Spleen (tissue), 11 donors: ENCODE results near the gene RIMBP2. TPM values are rescaled to one million over a fixed set of nuclear protein-coding genes. Genes with fewer than 3 reads are reported as not detected.
"Not testable (repeated sequence)": the region's sequence is repeated elsewhere in the genome, so short reads cannot be mapped to it uniquely, and the experiment has no call there.

Source experiments
- DNase-seq: peaks from one replicate; pipeline ENCODE4 v3.0.0-alpha.2; 2020
- H3K27ac ChIP-seq, 8 donors: fragments of 200-600 bp; sonication (generic) in 7 of 8; 1 replicate in 4 of 8; 2 replicates in 4 of 8; pipeline versions ENCODE4 v1.5.0 to v1.8.0; 2016 to 2021; ENCODE audit warnings: inconsistent platforms in 4 of 8, mild to moderate bottlenecking in 4 of 8, moderate library complexity in 1 of 8
- H3K27me3 ChIP-seq, 7 donors: fragments of 200-600 bp; sonication (generic) in 6 of 7; replicated peaks in 1 of 7; 1 replicate in 4 of 7; 2 replicates in 3 of 7; pipeline versions ENCODE4 v1.5.0 to v1.8.0; 2016 to 2021; ENCODE audit warnings: inconsistent platforms in 3 of 7, mild to moderate bottlenecking in 1 of 7
- H3K36me3 ChIP-seq, 6 donors: fragments of 200-600 bp; sonication (generic) in 5 of 6; 1 replicate in 4 of 6; 2 replicates in 2 of 6; pipeline versions ENCODE4 v1.5.0 to v1.8.0; 2016 to 2021; ENCODE audit warnings: inconsistent platforms in 2 of 6
- H3K4me1 ChIP-seq, 6 donors: fragments of 200-600 bp; sonication (generic) in 5 of 6; 1 replicate in 3 of 6; 2 replicates in 3 of 6; pipeline versions ENCODE4 v1.5.0 to v1.8.0; 2016 to 2021; ENCODE audit warnings: inconsistent platforms in 3 of 6
- H3K4me3 ChIP-seq, 8 donors: fragments of 200-600 bp; sonication (generic) in 7 of 8; 1 replicate in 4 of 8; 2 replicates in 4 of 8; pipeline versions ENCODE4 v1.5.0 to v1.8.0; 2016 to 2021; ENCODE audit warnings: inconsistent platforms in 4 of 8, mild to moderate bottlenecking in 4 of 8, moderate library complexity in 2 of 8
- H3K9me3 ChIP-seq, 8 donors: fragments of 200-600 bp; sonication (generic) in 7 of 8; 1 replicate in 4 of 8; 2 replicates in 4 of 8; pipeline versions ENCODE4 v1.5.0 to v1.8.0; 2016 to 2021; ENCODE audit warnings: inconsistent platforms in 4 of 8
- POLR2A ChIP-seq, 3 donors: fragments of 450-650 bp; IDR thresholded peaks; one replicate each; pipeline ENCODE4 v1.5.1; 2017; ENCODE audit warnings: antibody characterized with exemption in 3 of 3, mild to moderate bottlenecking in 1 of 3
- POLR2AphosphoS5 ChIP-seq, 3 donors: sonication (generic); formaldehyde crosslinking; IDR thresholded peaks; one replicate each; pipeline ENCODE4 v1.5.1; 2017; ENCODE audit warnings: antibody characterized with exemption in 3 of 3
- WGBS, 5 donors: extraction: QIAGEN DNeasy Blood & Tissue Kit in 3 of 5; methylation state at CpG; one replicate each; pipeline versions ENCODE4 v1.1.5 to v1.1.7; 2013 to 2018; 5-methylcytosine and 5-hydroxymethylcytosine counted together
- intact Hi-C: fragments of 100-400 bp; cut with DNase I; formaldehyde crosslinking; loops from one replicate; pipeline ENCODE4 v1.15.0; 2023; ENCODE audit warnings: low total_unique reads
- polyA plus RNA-seq, 3 donors: library from polyadenylated mRNA; stranded (reverse); fragments of 200-250 nt; gene quantifications; one replicate each; pipeline ENCODE4 v1.2.1, GENCODE V29; 2013
- total RNA-seq, 7 donors: library from RNA; depleted of rRNA in 3 of 7; stranded (reverse); fragments of >200 nt in 3 of 7; fragmentation: NEBNext Ultra II Directional in 4 of 7; extraction: Animal tissue kit (Norgen Biotek cat#: 25700) in 4 of 7; gene quantifications; one replicate each; pipeline versions ENCODE4 v1.1.0 to v1.2.1, GENCODE V29; 2016 to 2021
- TF ChIP-seq, protein P1 (sequence below), 11 experiments: fragments of 200-600 bp in 7 of 11; fragments of 450-650 bp in 4 of 11; sonication (generic) in 4 of 11; IDR thresholded peaks in 8 of 11; conservative IDR thresholded peaks in 3 of 11; 1 replicate in 7 of 11; 2 replicates in 4 of 11; pipeline versions ENCODE4 v1.4.0 to v1.8.0; 2016 to 2021; ENCODE audit warnings: antibody characterized with exemption in 11 of 11, inconsistent platforms in 4 of 11, mild to moderate bottlenecking in 1 of 11
- donor health status: healthy with polysubstance abuse.
- donor health status: DM: no; HTN: no; CAD: no; lungs with moderate emphysema.
- donor health status: DM: no; HTN: no; CAD: no.
- donor health status: Bipolar disorder and iron deficiency.
- donor health status: healthy.
- donor health status: DM: no; HTN: no; CAD: no.
- donor health status: DM: yes; HTN: yes; CAD: no.

RIMBP2 gene
- total and polyA plus RNA-seq, 10 donors, result 0.05 to 5.2 (median 0.95) TPM

DNA sequence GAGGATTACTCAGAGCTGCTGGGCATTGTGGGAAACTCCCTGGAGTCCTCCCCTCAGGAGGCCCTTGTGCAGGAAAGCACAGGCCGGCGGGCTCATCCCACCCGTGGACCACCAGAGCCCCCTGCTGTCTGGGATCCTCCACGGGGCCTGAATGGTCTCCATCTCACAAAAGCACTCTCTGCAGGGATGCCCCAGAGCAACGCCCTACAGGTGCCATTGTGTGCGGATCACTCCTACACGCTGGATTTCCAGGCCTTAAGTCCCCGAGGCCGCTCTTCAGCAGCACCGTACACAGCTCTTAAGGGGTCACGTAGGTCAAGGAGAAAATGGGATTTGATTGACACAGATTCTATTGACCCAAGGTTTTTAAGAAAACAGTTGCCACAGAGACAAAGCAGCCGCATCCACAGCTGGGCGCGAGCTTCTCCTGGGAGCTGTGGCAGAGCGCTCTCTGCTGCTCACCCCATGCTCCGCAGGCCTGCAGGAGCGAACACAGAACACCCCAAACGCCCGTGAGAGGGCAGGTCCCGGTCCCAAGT lies 36.7 kb upstream of the RIMBP2 start:
- Histone ChIP-seq H3K27me3 (peaks cover 0 to 20% (median 0%) of the 10 kb centered on the region in 7 donors), H3K27ac (no peak overlapping the region), H3K9me3 (peaks cover 4 to 15% (median 12%) of the 10 kb centered on the region in 8 donors), H3K4me3 (no peak overlapping the region), H3K4me1 (peaks cover 0 to 7% (median 1%) of the 10 kb centered on the region in 6 donors), H3K36me3 (no peaks in the 10 kb centered on the region)
- TF ChIP-seq POLR2A (IDR thresholded peaks at IDR 0.05), result no peak
- no peak for TF ChIP-seq POLR2AphosphoS5 (IDR thresholded peaks at IDR 0.05)
- TF ChIP-seq, protein P1, sequence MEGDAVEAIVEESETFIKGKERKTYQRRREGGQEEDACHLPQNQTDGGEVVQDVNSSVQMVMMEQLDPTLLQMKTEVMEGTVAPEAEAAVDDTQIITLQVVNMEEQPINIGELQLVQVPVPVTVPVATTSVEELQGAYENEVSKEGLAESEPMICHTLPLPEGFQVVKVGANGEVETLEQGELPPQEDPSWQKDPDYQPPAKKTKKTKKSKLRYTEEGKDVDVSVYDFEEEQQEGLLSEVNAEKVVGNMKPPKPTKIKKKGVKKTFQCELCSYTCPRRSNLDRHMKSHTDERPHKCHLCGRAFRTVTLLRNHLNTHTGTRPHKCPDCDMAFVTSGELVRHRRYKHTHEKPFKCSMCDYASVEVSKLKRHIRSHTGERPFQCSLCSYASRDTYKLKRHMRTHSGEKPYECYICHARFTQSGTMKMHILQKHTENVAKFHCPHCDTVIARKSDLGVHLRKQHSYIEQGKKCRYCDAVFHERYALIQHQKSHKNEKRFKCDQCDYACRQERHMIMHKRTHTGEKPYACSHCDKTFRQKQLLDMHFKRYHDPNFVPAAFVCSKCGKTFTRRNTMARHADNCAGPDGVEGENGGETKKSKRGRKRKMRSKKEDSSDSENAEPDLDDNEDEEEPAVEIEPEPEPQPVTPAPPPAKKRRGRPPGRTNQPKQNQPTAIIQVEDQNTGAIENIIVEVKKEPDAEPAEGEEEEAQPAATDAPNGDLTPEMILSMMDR (IDR thresholded peaks at IDR 0.05 in 8 of 11, conservative IDR thresholded peaks at IDR 0.05 in 3 of 11), result no peak
- 66 to 80% (median 78%) methylated on average over 20 of the region's 20 CpGs for WGBS, 5 donors
- intact Hi-C loops, result no loop called here
- DNase-seq, result no peak

- H3K27me3 ChIP-seq, result peaks cover 0 to 26% (median 0%) of the 10 kb centered on the region in 7 donors
- H3K27ac ChIP-seq, H3K4me3 ChIP-seq, H3K4me1 ChIP-seq, DNase-seq, H3K36me3 ChIP-seq, intact Hi-C loops: not testable (repeated sequence)
- peaks cover 4 to 15% (median 12%) of the 10 kb centered on the region in 8 donors for H3K9me3 ChIP-seq
- 86 to 94% (median 91%) methylated on average over 11 of the region's 11 CpGs for WGBS, 5 donors
Measured at GRCh38 chr12:130752037-130752436, 35.9 kb upstream of the RIMBP2 start.

DNA sequence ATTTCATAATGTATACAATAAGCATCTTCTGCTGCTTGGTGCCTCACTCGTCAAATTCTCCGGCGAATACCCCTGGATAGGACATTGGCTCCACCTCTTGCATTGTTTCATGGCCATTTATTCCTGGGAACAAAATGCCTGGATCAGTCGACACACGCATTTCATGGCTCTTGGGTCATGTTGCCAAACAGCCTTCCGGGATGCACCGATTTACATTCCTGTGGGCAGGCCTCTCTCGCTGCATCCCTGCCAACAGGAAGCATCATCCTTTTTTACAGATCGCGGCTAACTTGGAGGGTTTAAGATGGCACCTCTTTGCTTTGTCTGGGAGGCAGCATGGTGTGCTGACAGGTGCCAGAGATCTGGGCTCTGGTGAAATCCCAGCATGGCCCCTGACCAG lies 32.7 kb upstream of the RIMBP2 start:
- Histone ChIP-seq H3K4me1 (peaks cover 0 to 7% (median 1%) of the 10 kb centered on the region in 6 donors), H3K36me3 (no peaks in the 10 kb centered on the region), H3K27me3 (peaks cover 0 to 35% (median 0%) of the 10 kb centered on the region in 7 donors), H3K4me3 (no peak overlapping the region), H3K9me3 (peaks cover 0 to 3% (median under 1%) of the 10 kb centered on the region in 8 donors), H3K27ac (no peak overlapping the region)
- TF ChIP-seq POLR2A (IDR thresholded peaks at IDR 0.05) (no peak), POLR2AphosphoS5 (IDR thresholded peaks at IDR 0.05) (no peak)
- TF ChIP-seq, protein P1 (IDR thresholded peaks at IDR 0.05 in 8 of 11, conservative IDR thresholded peaks at IDR 0.05 in 3 of 11), result no peak
- WGBS, 5 donors, result 62 to 74% (median 68%) methylated on average over 10 of the region's 10 CpGs
- DNase-seq, result no peak
- intact Hi-C loops, result no loop called here

DNA sequence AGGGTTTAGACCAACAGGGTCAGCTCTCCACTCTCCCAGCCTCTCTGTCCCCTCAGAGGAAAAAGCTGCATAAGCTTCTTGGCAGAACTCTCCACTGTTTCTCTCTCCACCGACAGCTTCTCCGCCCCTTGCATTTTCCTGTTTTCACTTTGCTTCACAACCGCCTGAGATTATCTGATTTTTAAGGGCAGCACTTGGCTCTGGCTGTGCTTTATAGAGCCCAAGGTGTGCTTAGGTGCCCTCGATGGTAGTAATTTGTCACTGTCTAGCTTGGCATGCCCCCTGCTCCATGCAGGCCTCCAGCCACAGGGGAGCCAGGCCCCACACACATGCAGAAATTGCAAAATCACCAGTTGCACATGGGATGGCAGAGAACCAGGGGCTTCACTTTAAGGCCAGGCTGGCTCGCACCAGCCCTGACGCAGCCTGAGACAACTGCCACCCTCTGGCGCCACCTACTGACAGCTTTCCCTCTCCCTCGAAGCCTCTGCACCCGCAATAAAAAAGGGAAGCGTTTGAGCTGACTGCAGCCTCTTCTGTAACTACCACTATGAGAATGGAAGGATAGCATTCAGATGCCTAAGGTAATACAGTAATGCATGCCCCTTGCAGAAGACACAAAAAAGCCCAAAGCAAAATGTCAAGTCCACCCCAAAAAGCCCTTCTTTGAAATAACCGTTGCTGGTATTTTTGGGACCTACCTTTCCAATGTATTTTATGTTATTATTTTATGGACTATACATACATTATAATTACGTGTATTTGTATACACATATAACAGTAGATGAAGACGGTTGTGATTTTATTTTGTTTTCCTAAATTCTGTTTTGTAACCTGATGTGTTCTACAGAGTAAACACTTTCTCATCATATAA lies 32.0 kb upstream of the RIMBP2 start:
- no peak overlapping the region for H3K4me3 ChIP-seq
- TF ChIP-seq POLR2AphosphoS5 (IDR thresholded peaks at IDR 0.05), result no peak
- TF ChIP-seq, protein P1 (IDR thresholded peaks at IDR 0.05 in 8 of 11, conservative IDR thresholded peaks at IDR 0.05 in 3 of 11), result peak; percentile 28 to 82 (median 70)
- H3K4me1 ChIP-seq, result peaks cover 0 to 7% (median 1%) of the 10 kb centered on the region in 6 donors
- intact Hi-C loops, result no loop called here
- H3K36me3 ChIP-seq, result no peaks in the 10 kb centered on the region
- WGBS, 5 donors, result 8 to 13% (median 13%) methylated on average over 13 of the region's 13 CpGs
- peaks cover 0 to 7% (median 0%) of the 10 kb centered on the region in 8 donors for H3K9me3 ChIP-seq
- peak; percentile 81 for DNase-seq
- no peak overlapping the region for H3K27ac ChIP-seq
- peaks cover 0 to 35% (median 0%) of the 10 kb centered on the region in 7 donors for H3K27me3 ChIP-seq
